ENCODE results near the gene OTOF.

DNA sequence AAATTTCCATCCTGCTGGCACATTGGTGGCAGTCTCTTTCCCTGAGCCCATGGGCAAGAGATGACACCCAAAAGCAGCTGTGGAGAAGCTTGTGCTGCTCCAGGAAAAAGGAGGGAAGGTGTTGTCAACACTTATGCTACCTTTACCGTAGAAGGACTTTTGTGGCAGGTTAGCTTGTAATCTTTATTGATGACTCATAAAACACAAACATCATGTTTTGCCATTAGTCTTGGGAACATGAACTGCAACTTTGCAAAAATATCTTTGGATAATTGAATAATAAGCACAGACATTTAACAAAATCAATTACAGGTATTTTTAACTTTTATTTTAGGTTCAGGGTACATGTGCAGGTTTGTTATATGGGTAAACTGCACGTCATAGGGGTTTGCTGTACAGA, 42.8 kb downstream of the OTOF start:
- TF ChIP-seq, protein P1, sequence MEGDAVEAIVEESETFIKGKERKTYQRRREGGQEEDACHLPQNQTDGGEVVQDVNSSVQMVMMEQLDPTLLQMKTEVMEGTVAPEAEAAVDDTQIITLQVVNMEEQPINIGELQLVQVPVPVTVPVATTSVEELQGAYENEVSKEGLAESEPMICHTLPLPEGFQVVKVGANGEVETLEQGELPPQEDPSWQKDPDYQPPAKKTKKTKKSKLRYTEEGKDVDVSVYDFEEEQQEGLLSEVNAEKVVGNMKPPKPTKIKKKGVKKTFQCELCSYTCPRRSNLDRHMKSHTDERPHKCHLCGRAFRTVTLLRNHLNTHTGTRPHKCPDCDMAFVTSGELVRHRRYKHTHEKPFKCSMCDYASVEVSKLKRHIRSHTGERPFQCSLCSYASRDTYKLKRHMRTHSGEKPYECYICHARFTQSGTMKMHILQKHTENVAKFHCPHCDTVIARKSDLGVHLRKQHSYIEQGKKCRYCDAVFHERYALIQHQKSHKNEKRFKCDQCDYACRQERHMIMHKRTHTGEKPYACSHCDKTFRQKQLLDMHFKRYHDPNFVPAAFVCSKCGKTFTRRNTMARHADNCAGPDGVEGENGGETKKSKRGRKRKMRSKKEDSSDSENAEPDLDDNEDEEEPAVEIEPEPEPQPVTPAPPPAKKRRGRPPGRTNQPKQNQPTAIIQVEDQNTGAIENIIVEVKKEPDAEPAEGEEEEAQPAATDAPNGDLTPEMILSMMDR (IDR thresholded peaks at IDR 0.05; ENCODE audit: low read length) = no peak
- no peak for TF ChIP-seq EZH2 (optimal IDR thresholded peaks at IDR 0.05; ENCODE audit: low read depth, low read length)

Data from MM.1S (cell line).